ENCODE measurements around the gene WWP2.

DNA sequence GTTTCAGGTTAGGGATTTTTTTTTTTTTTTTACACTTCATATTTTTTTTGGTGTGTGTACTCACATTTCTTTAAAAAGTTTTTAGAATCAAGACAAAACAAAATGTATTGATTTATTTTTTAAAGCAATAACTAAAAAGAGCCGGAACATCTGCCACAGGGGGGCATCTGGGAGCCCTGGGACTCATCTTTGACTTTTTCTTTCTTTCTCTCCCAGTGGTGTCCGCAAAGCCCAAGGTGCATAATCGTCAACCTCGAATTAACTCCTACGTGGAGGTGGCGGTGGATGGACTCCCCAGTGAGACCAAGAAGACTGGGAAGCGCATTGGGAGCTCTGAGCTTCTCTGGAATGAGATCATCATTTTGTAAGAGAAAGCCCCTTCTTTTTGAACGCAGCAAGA is 36.3 kb downstream of the WWP2 start:
- TF ChIP-seq ZNF384 (IDR thresholded peaks at IDR 0.05) (no peak), FOXM1 (IDR thresholded peaks at IDR 0.05; ENCODE audit: borderline replicate concordance) (no peak), BHLHE40 (IDR thresholded peaks at IDR 0.05; ENCODE audit: borderline replicate concordance) (no peak), ELF4 (IDR thresholded peaks at IDR 0.05) (no peak), TARDBP (IDR thresholded peaks at IDR 0.05) (no peak), FOXK2 (IDR thresholded peaks at IDR 0.05) (no peak), SP1 (IDR thresholded peaks at IDR 0.05) (no peak), SUZ12 (IDR thresholded peaks at IDR 0.05) (no peak), L3MBTL2 (conservative IDR thresholded peaks at IDR 0.05) (no peak), CTBP1 (IDR thresholded peaks at IDR 0.05; ENCODE audit: borderline replicate concordance) (no peak), HDGF (IDR thresholded peaks at IDR 0.05; ENCODE audit: borderline replicate concordance) (no peak), FOXA1 (IDR thresholded peaks at IDR 0.05) (no peak)
- TF ChIP-seq, protein P1, sequence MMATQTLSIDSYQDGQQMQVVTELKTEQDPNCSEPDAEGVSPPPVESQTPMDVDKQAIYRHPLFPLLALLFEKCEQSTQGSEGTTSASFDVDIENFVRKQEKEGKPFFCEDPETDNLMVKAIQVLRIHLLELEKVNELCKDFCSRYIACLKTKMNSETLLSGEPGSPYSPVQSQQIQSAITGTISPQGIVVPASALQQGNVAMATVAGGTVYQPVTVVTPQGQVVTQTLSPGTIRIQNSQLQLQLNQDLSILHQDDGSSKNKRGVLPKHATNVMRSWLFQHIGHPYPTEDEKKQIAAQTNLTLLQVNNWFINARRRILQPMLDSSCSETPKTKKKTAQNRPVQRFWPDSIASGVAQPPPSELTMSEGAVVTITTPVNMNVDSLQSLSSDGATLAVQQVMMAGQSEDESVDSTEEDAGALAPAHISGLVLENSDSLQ (IDR thresholded peaks at IDR 0.05), result no peak

All from HEK293T (cell line).